Activated CD4-positive, alpha-beta T cell treated with anti-CD3 and anti-CD28 coated beads, Interleukin-2, Interleukin-4, amounts not matched to agents 100 ng/mL and 50 ng/mL, durations not matched to agents 16 hours and 8 hours (primary cell): ENCODE data around the gene LDLRAD3.
"Not testable (repeated sequence)": the region's sequence is repeated elsewhere in the genome, so short reads cannot be mapped to it uniquely, and the experiment has no call there.

Source experiments
- DNase-seq: peaks from one replicate; pipeline ENCODE4 v3.0.0-alpha.2; 2020; ENCODE audit warnings: low spot score

Gene LDLRAD3

GRCh38 chr11:36019722-36020121 is 75.9 kb downstream of the LDLRAD3 start:
- no peak for DNase-seq

GRCh38 chr11:36022882-36023281 is 79.0 kb downstream of the LDLRAD3 start:
- no peak for DNase-seq

GRCh38 chr11:36023922-36024321 is 80.1 kb downstream of the LDLRAD3 start:
- no peak for DNase-seq

- DNase-seq = no peak
Observed at GRCh38 chr11:36024716-36025115, 80.9 kb downstream of the LDLRAD3 start.

- no peak for DNase-seq
Observed at GRCh38 chr11:36026315-36026968, 82.6 kb downstream of the LDLRAD3 start.

- DNase-seq = no peak
Observed at GRCh38 chr11:36027731-36028130, 83.9 kb downstream of the LDLRAD3 start.

- DNase-seq = no peak
Observed at GRCh38 chr11:36029616-36030015, 85.8 kb downstream of the LDLRAD3 start.

- DNase-seq = no peak
Observed at GRCh38 chr11:36030731-36031281, 86.9 kb downstream of the LDLRAD3 start.

GRCh38 chr11:36033082-36033751 is 89.4 kb downstream of the LDLRAD3 start:
- DNase-seq = no peak

- no peak for DNase-seq
Observed at GRCh38 chr11:36033936-36034335, 90.1 kb downstream of the LDLRAD3 start.

GRCh38 chr11:36034551-36035331 is 90.9 kb downstream of the LDLRAD3 start:
- DNase-seq = no peak

GRCh38 chr11:36035454-36035853 is 91.6 kb downstream of the LDLRAD3 start:
- no peak for DNase-seq

GRCh38 chr11:36035999-36036398 is 92.1 kb downstream of the LDLRAD3 start:
- no peak for DNase-seq

- DNase-seq = no peak
Observed at GRCh38 chr11:36037031-36037430, 93.2 kb downstream of the LDLRAD3 start.

- DNase-seq = no peak
Observed at GRCh38 chr11:36038541-36038940, 94.7 kb downstream of the LDLRAD3 start.

- DNase-seq = no peak
Observed at GRCh38 chr11:36039471-36039870, 95.6 kb downstream of the LDLRAD3 start.

GRCh38 chr11:36041988-36042611 is 98.2 kb downstream of the LDLRAD3 start:
- DNase-seq = peak; percentile 3

GRCh38 chr11:36044636-36045035 is 100.8 kb downstream of the LDLRAD3 start:
- no peak for DNase-seq

GRCh38 chr11:36045945-36046344 is 102.1 kb downstream of the LDLRAD3 start:
- DNase-seq = not testable (repeated sequence)

GRCh38 chr11:36046932-36047331 is 103.1 kb downstream of the LDLRAD3 start:
- no peak for DNase-seq

GRCh38 chr11:36047344-36047743 is 103.5 kb downstream of the LDLRAD3 start:
- no peak for DNase-seq
